HG03520 (cell line): Measurements from ENCODE around the gene TMEM39B.
"Not testable (repeated sequence)": the region's sequence is repeated elsewhere in the genome, so short reads cannot be mapped to it uniquely, and the experiment has no call there.

Experiments used
- ATAC-seq: cut with Tn5 transposase; IDR thresholded peaks from one replicate; pipeline ENCODE4 v1.9.1; 2021; ENCODE audit warnings: mild to moderate bottlenecking, moderate library complexity; ENCODE audit not compliant: unreplicated experiment

The TMEM39B gene

GRCh38 chr1:32068957-32069588, 3.7 kb upstream of the TMEM39B start:
- no peak for ATAC-seq

GRCh38 chr1:32071758-32072621, 749 bp upstream of the TMEM39B start:
- ATAC-seq = no peak

- no peak for ATAC-seq
These were observed 825 bp downstream of the TMEM39B start for GRCh38 chr1:32073299-32074229.

GRCh38 chr1:32074841-32075240, 2.1 kb downstream of the TMEM39B start:
- no peak for ATAC-seq

GRCh38 chr1:32077451-32077850, 4.7 kb downstream of the TMEM39B start:
- ATAC-seq = no peak

- no peak for ATAC-seq
These were observed 9.3 kb downstream of the TMEM39B start for GRCh38 chr1:32082022-32082421.

- not testable (repeated sequence) for ATAC-seq
These were observed 13.6 kb downstream of the TMEM39B start for GRCh38 chr1:32086381-32086780.

GRCh38 chr1:32091176-32091575, 18.4 kb downstream of the TMEM39B start:
- no peak for ATAC-seq

GRCh38 chr1:32091591-32091990, 18.9 kb downstream of the TMEM39B start:
- ATAC-seq = no peak

- no peak for ATAC-seq
These were observed 22.2 kb downstream of the TMEM39B start for GRCh38 chr1:32094746-32095521.

GRCh38 chr1:32099426-32099825, 26.7 kb downstream of the TMEM39B start:
- ATAC-seq = no peak

- no peak for ATAC-seq
These were observed 27.6 kb downstream of the TMEM39B start for GRCh38 chr1:32100359-32100758.

- no peak for ATAC-seq
These were observed 28.3 kb downstream of the TMEM39B start for GRCh38 chr1:32100807-32101708.

GRCh38 chr1:32104127-32104526, 31.4 kb downstream of the TMEM39B start:
- no peak for ATAC-seq

- ATAC-seq = no peak
These were observed 32.6 kb downstream of the TMEM39B start for GRCh38 chr1:32105338-32105737.

- no peak for ATAC-seq
These were observed 34.0 kb downstream of the TMEM39B start for GRCh38 chr1:32106663-32107275.

- ATAC-seq = no peak
These were observed 35.3 kb downstream of the TMEM39B start, which contains the start of gene KPNA6 for GRCh38 chr1:32107742-32108661. TSS of gene KPNA6 (plus strand) at chr1:32108056. CDS start at chr1:32108131, 75 bp downstream.
